ENCODE results near the gene TAF5L. TPM values are rescaled to one million over a fixed set of nuclear protein-coding genes. Genes with fewer than 3 reads are reported as not detected.
"Not testable (repeated sequence)": the region's sequence is repeated elsewhere in the genome, so short reads cannot be mapped to it uniquely, and the experiment has no call there.

Gene TAF5L
- total and polyA plus RNA-seq, 4 donors, result 7.7 to 24.3 (median 14.8) TPM

DNA sequence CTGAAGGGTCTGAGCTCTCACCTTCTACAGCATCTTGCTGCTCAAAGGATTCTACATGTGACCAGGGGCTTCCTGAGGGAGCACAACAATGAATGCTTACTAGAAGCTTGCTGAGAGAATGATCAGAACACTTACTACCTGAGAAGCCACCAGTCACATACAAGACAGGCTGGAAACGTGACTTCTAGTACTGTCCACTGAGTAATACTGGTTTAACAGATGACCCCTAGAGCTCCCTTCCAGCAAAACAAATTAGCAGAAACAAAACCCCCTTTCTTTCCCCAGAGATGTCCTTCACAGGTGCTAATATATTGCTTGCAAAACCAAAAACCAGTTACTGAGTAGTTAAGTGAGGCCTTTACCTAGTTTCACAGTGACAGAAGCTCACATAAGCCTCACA, 2.1 kb downstream of the TAF5L start:
- no peaks in the 10 kb centered on the region for H3K9me3 ChIP-seq (ENCODE audit: control insufficient read depth in 4 of 4, insufficient read depth in 3 of 4, low read length in 3 of 4)
- no peak overlapping the region for H3K4me3 ChIP-seq
- TF ChIP-seq, protein P1, sequence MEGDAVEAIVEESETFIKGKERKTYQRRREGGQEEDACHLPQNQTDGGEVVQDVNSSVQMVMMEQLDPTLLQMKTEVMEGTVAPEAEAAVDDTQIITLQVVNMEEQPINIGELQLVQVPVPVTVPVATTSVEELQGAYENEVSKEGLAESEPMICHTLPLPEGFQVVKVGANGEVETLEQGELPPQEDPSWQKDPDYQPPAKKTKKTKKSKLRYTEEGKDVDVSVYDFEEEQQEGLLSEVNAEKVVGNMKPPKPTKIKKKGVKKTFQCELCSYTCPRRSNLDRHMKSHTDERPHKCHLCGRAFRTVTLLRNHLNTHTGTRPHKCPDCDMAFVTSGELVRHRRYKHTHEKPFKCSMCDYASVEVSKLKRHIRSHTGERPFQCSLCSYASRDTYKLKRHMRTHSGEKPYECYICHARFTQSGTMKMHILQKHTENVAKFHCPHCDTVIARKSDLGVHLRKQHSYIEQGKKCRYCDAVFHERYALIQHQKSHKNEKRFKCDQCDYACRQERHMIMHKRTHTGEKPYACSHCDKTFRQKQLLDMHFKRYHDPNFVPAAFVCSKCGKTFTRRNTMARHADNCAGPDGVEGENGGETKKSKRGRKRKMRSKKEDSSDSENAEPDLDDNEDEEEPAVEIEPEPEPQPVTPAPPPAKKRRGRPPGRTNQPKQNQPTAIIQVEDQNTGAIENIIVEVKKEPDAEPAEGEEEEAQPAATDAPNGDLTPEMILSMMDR (IDR thresholded peaks at IDR 0.05; ENCODE audit: control extremely low read depth, extremely low read depth), result no peak
- no peaks in the 10 kb centered on the region for H3K27me3 ChIP-seq (ENCODE audit: control insufficient read depth in 3 of 3, insufficient read depth in 3 of 3, low read length in 2 of 3)
- DNase-seq (no peak), ATAC-seq (ENCODE audit: insufficient read depth, low FRiP score) (no peak)
- 84 to 89% methylated on average over 1 of the region's 1 CpG for WGBS, 2 donors
- peaks cover 0 to 21% (median 10%) of the 10 kb centered on the region in 5 donors for H3K4me1 ChIP-seq (ENCODE audit: control insufficient read depth in 5 of 5, insufficient read depth in 5 of 5, low read length in 5 of 5)
- H3K27ac ChIP-seq (ENCODE audit: low read depth in 1 of 2, low read length in 1 of 2), result no peak overlapping the region
- H3K36me3 ChIP-seq (ENCODE audit: control insufficient read depth in 4 of 4, insufficient read depth in 4 of 4, low read length in 4 of 4), result no peaks in the 10 kb centered on the region
- H3K9ac ChIP-seq (ENCODE audit: insufficient read depth in 1 of 2, low read length in 2 of 2), result no peak overlapping the region

DNA sequence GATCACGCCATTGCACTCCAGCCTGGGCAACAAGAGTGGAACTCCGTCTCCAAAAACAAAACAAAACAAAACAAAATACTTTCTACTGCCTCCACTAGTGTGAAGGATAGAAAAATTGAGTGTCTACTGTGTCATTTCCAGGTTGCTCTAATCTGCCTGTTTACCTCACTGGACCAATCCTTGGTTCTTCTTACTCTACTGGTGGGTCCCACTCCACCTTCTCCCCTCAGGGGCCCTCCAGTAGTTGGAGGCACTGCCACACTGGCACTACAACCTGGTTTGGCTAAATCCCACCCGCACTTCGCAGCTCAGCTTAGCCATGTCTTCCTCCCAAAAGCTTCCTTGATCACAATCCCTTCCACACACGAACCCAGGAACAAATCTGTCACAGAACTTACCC, 2.7 kb downstream of the TAF5L start:
- H3K9ac ChIP-seq (ENCODE audit: insufficient read depth in 1 of 2, low read length in 2 of 2), result no peak overlapping the region
- peaks cover 0 to 21% (median 10%) of the 10 kb centered on the region in 5 donors for H3K4me1 ChIP-seq (ENCODE audit: control insufficient read depth in 5 of 5, insufficient read depth in 5 of 5, low read length in 5 of 5)
- DNase-seq (no peak), ATAC-seq (ENCODE audit: insufficient read depth, low FRiP score) (no peak)
- no peaks in the 10 kb centered on the region for H3K27me3 ChIP-seq (ENCODE audit: control insufficient read depth in 3 of 3, insufficient read depth in 3 of 3, low read length in 2 of 3)
- TF ChIP-seq, protein P1 (IDR thresholded peaks at IDR 0.05; ENCODE audit: control extremely low read depth, extremely low read depth), result no peak
- H3K4me3 ChIP-seq, result no peak overlapping the region
- no peaks in the 10 kb centered on the region for H3K9me3 ChIP-seq (ENCODE audit: control insufficient read depth in 4 of 4, insufficient read depth in 3 of 4, low read length in 3 of 4)
- WGBS, 2 donors, result 87 to 91% methylated on average over 5 of the region's 5 CpGs
- H3K36me3 ChIP-seq (ENCODE audit: control insufficient read depth in 4 of 4, insufficient read depth in 4 of 4, low read length in 4 of 4), result no peaks in the 10 kb centered on the region
- H3K27ac ChIP-seq (ENCODE audit: low read depth in 1 of 2, low read length in 1 of 2), result no peak overlapping the region

DNA sequence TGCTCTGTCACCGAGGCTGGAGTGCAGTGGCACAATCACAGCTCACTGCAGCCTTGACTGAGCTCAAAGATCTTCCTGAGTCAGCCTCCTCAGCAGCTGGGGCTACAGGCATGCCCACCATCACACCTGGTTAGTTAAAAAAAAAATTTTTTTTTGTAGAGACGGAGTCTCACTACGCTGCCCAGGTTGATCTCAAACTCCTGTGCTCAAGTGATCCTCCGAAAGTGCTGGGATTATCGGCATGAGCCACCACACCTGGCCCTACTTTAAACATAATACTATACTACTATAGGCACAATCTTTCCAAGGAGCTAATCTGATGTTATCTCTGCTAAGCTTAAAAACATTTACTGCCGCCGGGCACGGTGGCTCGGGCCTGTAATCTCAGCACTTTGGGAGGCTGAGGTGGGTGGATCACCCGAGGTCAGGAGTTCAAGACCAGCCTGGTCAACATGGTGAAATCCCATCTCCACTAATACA, 3.2 kb downstream of the TAF5L start:
- not testable (repeated sequence) for DNase-seq; H3K9ac ChIP-seq (ENCODE audit: insufficient read depth in 1 of 2, low read length in 2 of 2); H3K27ac ChIP-seq (ENCODE audit: low read depth in 1 of 2, low read length in 1 of 2); H3K9me3 ChIP-seq (ENCODE audit: control insufficient read depth in 4 of 4, insufficient read depth in 3 of 4, low read length in 3 of 4); H3K27me3 ChIP-seq (ENCODE audit: control insufficient read depth in 3 of 3, insufficient read depth in 3 of 3, low read length in 2 of 3); ATAC-seq (ENCODE audit: insufficient read depth, low FRiP score); H3K36me3 ChIP-seq (ENCODE audit: control insufficient read depth in 4 of 4, insufficient read depth in 4 of 4, low read length in 4 of 4); H3K4me3 ChIP-seq
- WGBS, 2 donors, result 91 to 92% methylated on average over 10 of the region's 10 CpGs
- peaks cover 0 to 21% (median 10%) of the 10 kb centered on the region in 5 donors for H3K4me1 ChIP-seq (ENCODE audit: control insufficient read depth in 5 of 5, insufficient read depth in 5 of 5, low read length in 5 of 5)

DNA sequence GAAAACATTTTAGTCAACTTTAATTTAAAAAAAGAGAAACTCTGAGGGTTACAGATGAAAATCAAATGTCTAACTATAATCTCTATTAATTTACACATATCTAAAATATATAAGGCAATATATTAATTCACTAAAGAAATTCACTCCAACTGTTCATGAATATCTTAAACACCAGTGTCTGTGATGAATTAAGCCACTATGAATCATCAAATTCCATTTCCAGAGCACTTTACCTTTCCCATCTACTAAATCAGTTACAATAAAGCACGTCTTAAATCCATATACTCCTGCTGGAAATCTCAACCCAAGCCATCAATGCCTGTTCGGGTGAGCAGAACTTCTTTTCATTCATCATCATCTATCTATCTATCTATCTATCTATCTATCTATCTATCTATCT, 4.3 kb downstream of the TAF5L start:
- no peaks in the 10 kb centered on the region for H3K9me3 ChIP-seq (ENCODE audit: control insufficient read depth in 4 of 4, insufficient read depth in 3 of 4, low read length in 3 of 4)
- no peaks in the 10 kb centered on the region for H3K27me3 ChIP-seq (ENCODE audit: control insufficient read depth in 3 of 3, insufficient read depth in 3 of 3, low read length in 2 of 3)
- WGBS, 2 donors, result 95 to 96% methylated on average over 2 of the region's 2 CpGs
- TF ChIP-seq, protein P1 (IDR thresholded peaks at IDR 0.05; ENCODE audit: control extremely low read depth, extremely low read depth), result no peak
- no peak for ATAC-seq (ENCODE audit: insufficient read depth, low FRiP score)
- H3K27ac ChIP-seq (ENCODE audit: low read depth in 1 of 2, low read length in 1 of 2), result no peak overlapping the region
- no peak for DNase-seq
- H3K4me3 ChIP-seq, result no peak overlapping the region
- no peak overlapping the region for H3K9ac ChIP-seq (ENCODE audit: insufficient read depth in 1 of 2, low read length in 2 of 2)
- H3K36me3 ChIP-seq (ENCODE audit: control insufficient read depth in 4 of 4, insufficient read depth in 4 of 4, low read length in 4 of 4), result no peaks in the 10 kb centered on the region
- H3K4me1 ChIP-seq (ENCODE audit: control insufficient read depth in 5 of 5, insufficient read depth in 5 of 5, low read length in 5 of 5), result peaks cover 0 to 14% (median 8%) of the 10 kb centered on the region in 5 donors
